ENCODE results near the gene SNRPD1. TPM values are rescaled to one million over a fixed set of nuclear protein-coding genes. Genes with fewer than 3 reads are reported as not detected.

SNRPD1 gene
- total RNA-seq, 4 donors from 2014 or later, result 6.8 to 8.7 (median 7.3) TPM

DNA sequence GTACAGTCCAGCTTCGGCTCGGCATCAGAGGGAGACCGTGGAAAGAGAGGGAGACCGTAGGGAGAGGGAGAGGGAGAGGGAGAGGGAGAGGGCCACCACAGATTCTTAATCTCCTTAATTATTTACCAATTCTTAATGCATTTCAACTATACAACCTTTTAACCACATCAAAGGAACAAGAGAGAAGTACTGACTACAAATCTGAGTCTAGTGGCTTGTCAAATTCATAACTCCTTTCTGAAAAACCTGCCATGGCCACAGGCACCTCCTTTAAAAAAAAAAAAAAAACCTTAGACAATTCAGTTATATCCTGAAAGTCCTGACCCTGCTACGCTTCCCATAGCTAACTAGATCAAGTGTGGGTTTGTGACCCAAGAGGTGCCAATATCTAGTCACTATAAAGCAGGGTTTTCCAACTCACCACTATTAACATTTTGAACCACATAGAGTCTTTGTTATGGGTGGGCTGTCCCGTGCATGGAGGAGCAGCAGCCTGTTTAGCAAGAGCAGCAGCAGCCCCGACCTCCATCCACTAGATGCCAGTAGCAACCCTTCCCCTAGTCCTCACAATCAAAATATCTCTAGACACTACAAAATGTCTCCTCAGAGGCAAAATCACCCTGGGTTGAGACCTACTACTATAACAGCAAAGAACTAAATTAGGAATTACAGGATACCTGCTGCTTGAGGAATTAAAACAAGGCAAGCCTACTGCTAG lies 18.4 kb upstream of the SNRPD1 start:
- Histone ChIP-seq H3K27ac (no peak overlapping the region), H3K9me3 (no peaks in the 10 kb centered on the region), H3K4me1 (peaks cover 0 to 30% (median 0%) of the 10 kb centered on the region in 3 donors), H3K4me3 (no peak overlapping the region), H3K27me3 (no peaks in the 10 kb centered on the region), H3K36me3 (peaks cover 0 to 4% of the 10 kb centered on the region in 2 donors)
- ATAC-seq, result no peak
- TF ChIP-seq, protein P1, sequence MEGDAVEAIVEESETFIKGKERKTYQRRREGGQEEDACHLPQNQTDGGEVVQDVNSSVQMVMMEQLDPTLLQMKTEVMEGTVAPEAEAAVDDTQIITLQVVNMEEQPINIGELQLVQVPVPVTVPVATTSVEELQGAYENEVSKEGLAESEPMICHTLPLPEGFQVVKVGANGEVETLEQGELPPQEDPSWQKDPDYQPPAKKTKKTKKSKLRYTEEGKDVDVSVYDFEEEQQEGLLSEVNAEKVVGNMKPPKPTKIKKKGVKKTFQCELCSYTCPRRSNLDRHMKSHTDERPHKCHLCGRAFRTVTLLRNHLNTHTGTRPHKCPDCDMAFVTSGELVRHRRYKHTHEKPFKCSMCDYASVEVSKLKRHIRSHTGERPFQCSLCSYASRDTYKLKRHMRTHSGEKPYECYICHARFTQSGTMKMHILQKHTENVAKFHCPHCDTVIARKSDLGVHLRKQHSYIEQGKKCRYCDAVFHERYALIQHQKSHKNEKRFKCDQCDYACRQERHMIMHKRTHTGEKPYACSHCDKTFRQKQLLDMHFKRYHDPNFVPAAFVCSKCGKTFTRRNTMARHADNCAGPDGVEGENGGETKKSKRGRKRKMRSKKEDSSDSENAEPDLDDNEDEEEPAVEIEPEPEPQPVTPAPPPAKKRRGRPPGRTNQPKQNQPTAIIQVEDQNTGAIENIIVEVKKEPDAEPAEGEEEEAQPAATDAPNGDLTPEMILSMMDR (IDR thresholded peaks at IDR 0.05), result no peak
- no peak for TF ChIP-seq POLR2A (IDR thresholded peaks at IDR 0.05)
- no peak for TF ChIP-seq EP300 (IDR thresholded peaks at IDR 0.05)
- no peak for TF ChIP-seq POLR2AphosphoS5 (IDR thresholded peaks at IDR 0.05)
- 85 to 100% methylated on average over 1 to 2 of the region's 7 CpGs for WGBS, 2 donors (ENCODE audit: low coverage in 1 of 2)

DNA sequence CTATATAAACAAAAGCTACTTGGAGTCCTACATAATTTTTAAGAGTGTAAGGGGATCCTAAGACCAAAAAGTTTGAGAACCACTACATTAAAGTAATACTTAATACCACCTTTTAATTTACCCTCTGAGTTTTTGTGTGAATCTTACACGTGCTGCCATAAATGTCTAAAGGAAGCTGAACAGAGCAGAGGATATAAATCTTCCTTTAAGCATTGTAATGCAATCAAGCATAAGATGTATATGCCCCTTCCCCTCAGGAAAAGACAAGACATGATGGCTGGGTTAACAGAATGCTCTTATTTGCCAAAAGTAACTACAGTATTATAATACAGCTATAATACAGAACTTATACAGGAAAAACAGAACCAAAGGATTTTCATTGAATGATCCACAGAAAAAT lies 14.5 kb upstream of the SNRPD1 start:
- no peak overlapping the region for H3K27ac ChIP-seq
- TF ChIP-seq EP300 (IDR thresholded peaks at IDR 0.05), result no peak
- TF ChIP-seq POLR2AphosphoS5 (IDR thresholded peaks at IDR 0.05), result no peak
- TF ChIP-seq, protein P1 (IDR thresholded peaks at IDR 0.05), result no peak
- no peak for TF ChIP-seq POLR2A (IDR thresholded peaks at IDR 0.05)

DNA sequence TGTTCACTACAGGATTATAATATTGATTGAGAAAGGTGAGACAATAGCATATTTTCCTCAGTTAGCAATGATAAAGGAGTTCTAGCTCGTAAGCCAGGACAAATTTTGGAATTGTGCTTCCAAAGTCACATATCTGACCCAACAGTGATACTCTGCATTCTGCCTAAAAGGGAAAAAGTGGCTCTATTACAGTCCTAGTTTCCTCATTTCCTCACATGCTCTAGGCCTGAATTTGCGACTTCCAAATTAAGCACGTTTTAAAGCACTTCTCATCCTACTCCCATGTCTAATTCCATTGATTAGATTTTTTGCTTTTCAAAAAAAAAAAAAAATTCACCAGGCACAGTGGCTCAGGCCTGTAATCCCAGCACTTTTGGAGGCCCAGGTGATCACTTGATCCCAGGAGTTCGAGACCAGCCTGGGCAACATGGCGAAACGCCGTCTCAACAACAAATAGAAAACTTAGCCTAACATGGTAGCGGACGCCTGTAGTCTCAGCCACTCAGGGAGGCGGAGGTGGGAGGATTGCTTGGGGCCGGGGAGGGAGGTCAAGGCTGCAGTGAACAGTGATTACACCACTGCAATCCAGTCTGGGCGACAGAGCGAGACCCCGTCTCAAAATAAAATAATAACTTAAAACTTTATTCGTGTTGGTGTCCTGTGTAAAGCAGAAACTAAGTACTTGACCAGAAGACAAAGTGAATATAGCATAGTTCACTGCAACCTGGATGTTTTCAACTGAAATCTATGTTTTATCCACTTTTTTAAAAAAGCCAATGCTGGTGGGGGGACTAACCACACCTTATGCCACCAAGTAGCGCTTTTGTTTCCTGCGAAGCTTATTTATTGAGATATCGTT lies 13.2 kb upstream of the SNRPD1 start:
- Histone ChIP-seq H3K4me3 (peak overlapping the region; percentile 73 to 88), H3K27ac (peak overlapping the region; percentile 96 to 98 (median 96)), H3K27me3 (no peaks in the 10 kb centered on the region), H3K9me3 (no peaks in the 10 kb centered on the region), H3K4me1 (peaks cover 0 to 48% (median 6%) of the 10 kb centered on the region in 3 donors), H3K36me3 (no peaks in the 10 kb centered on the region)
- TF ChIP-seq POLR2A (IDR thresholded peaks at IDR 0.05) (no peak), POLR2AphosphoS5 (IDR thresholded peaks at IDR 0.05) (no peak), EP300 (IDR thresholded peaks at IDR 0.05) (no peak)
- TF ChIP-seq, protein P1 (IDR thresholded peaks at IDR 0.05), result no peak
- whole genome bisulfite sequencing, 2 donors (ENCODE audit: low coverage in 1 of 2), result 56 to 62% methylated on average over 8 to 17 of the region's 18 CpGs
- no peak for ATAC-seq

More for the DNA sequence above, 14.5 kb upstream of the SNRPD1 start:
- Histone ChIP-seq H3K36me3 (no peaks in the 10 kb centered on the region), H3K9me3 (no peaks in the 10 kb centered on the region), H3K4me3 (no peak overlapping the region), H3K4me1 (peaks cover 0 to 48% (median 6%) of the 10 kb centered on the region in 3 donors), H3K27me3 (no peaks in the 10 kb centered on the region)
- WGBS, 2 donors (ENCODE audit: low coverage in 1 of 2), result 50 to 70% methylated on average over 1 of the region's 1 CpG
- no peak for ATAC-seq

DNA sequence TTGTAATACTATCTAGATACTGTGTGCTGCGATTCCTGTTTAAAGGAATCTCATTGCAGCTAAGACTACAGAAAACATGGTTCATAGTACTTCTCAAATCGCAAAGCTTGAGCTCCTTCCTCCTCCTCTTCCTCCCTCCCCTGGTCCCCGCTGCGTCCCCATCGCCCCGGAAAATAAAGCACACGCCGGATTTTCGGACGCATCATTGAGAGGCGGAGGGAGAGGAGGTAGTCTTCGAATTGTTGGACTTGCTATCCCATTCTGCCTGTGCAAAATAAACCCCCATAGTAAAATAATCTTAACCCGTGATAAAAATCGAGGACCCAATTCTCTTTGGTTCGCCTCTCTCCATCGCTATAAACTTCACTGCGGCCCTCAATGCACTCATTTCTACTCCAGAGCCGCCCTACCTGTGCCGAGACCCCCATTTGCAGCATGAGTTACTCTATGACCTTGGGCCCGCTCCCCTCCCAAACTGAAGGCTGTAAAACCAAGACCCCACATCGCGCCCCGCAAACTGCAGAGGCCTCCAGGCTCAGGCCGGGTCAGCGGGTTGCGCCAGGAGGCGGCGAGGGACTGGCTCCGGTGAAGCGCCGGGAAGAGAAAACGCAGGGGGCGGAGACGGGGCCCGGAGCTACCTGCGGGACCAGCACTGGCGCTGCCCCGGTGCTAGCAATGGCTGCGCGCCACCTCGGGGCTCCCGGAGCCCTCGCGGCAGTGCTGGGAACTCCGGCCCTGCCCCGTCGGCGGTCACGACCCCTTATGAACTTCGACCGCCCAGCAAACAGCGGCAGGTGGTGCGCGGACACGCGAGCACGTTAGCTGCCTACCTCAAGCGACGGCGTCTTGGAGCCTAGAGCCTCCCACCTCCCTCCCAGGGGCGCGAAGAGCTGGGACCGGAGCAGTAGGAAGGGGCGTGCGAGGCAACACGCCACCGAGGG lies 12.3 kb upstream of the SNRPD1 start:
- peak; percentile 45 for ATAC-seq
- Histone ChIP-seq H3K4me3 (peak overlapping the region; percentile 73 to 88), H3K36me3 (no peaks in the 10 kb centered on the region), H3K4me1 (peaks cover 0 to 48% (median 6%) of the 10 kb centered on the region in 3 donors), H3K27ac (peak overlapping the region; percentile 96 to 98 (median 96)), H3K27me3 (no peaks in the 10 kb centered on the region), H3K9me3 (no peaks in the 10 kb centered on the region)
- TF ChIP-seq EP300 (IDR thresholded peaks at IDR 0.05) (no peak), POLR2AphosphoS5 (IDR thresholded peaks at IDR 0.05) (no peak), POLR2A (IDR thresholded peaks at IDR 0.05) (no peak)
- TF ChIP-seq, protein P1 (IDR thresholded peaks at IDR 0.05), result peak in 2 of 4 experiments; percentile 28 to 38
- WGBS, 2 donors (ENCODE audit: low coverage in 1 of 2), result 0 to 1% methylated on average over 14 to 17 of the region's 67 CpGs

Data from gastroesophageal sphincter (tissue), 4 donors.